Hepatocyte (in vitro differentiated cells): Measurements from ENCODE around the gene STPG4.

Source experiments
- EZH2 ChIP-seq: fragments of 200-600 bp; sonication (generic); IDR thresholded peaks from 2 replicates; pipeline ENCODE4 v1.6.1; 2016; ENCODE audit warnings: antibody characterized with exemption, mild to moderate bottlenecking, borderline replicate concordance
- TF ChIP-seq, protein P1 (sequence below): fragments of 200-600 bp; sonication (generic); IDR thresholded peaks from 2 replicates; pipeline ENCODE4 v1.5.1; 2016; ENCODE audit warnings: antibody characterized with exemption, mild to moderate bottlenecking; ENCODE audit not compliant: poor library complexity

DNA sequence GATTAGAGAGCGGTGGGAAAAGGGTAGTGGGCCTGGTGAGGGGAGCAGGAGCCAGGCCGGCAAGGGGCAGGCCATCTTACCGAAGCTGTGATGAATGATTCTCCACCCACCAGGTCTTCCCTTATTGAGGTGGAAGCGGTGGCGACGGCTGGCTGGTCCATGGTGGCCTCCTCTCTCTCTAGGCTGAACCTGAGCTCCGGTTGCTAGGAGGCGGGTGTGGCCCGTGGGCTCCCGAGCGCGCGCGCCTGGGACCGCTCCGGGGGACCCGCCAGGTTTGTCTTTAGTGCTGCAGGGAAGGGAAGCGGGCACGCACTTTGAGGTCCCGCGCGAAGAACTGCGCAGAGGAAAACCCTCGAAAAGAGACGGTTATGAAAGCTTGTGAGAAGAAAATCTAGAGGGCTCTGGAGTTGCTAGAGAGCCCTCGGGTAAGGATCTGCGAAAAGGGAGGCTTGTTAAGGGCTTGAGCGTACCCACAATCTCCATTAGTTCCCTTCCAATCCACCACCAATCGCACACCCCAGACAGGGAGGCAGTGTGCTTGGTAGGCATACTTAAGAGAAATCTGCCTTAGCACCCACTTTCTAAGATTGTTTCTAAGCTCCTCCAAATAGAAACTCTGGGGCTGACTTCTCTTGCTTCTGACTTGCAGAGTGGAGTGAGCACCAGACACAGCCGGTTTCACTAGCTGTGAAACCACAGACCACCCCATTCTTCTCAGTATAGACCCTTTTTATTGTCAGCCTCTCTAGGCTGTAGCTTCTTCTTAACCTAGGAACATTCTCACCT lies at the start of gene STPG4:
- TF ChIP-seq, protein P1, sequence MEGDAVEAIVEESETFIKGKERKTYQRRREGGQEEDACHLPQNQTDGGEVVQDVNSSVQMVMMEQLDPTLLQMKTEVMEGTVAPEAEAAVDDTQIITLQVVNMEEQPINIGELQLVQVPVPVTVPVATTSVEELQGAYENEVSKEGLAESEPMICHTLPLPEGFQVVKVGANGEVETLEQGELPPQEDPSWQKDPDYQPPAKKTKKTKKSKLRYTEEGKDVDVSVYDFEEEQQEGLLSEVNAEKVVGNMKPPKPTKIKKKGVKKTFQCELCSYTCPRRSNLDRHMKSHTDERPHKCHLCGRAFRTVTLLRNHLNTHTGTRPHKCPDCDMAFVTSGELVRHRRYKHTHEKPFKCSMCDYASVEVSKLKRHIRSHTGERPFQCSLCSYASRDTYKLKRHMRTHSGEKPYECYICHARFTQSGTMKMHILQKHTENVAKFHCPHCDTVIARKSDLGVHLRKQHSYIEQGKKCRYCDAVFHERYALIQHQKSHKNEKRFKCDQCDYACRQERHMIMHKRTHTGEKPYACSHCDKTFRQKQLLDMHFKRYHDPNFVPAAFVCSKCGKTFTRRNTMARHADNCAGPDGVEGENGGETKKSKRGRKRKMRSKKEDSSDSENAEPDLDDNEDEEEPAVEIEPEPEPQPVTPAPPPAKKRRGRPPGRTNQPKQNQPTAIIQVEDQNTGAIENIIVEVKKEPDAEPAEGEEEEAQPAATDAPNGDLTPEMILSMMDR, result no peak
- no peak for TF ChIP-seq EZH2
